ENCODE data around the gene MPST.
"Not testable (repeated sequence)": the region's sequence is repeated elsewhere in the genome, so short reads cannot be mapped to it uniquely, and the experiment has no call there.

MPST gene

GRCh38 chr22:37060801-37061610 lies 41.5 kb downstream of the MPST start:
- DNase-seq (ENCODE audit: low read depth in 2 of 2), result no peak

- DNase-seq (ENCODE audit: low read depth in 2 of 2), result no peak
Measured at GRCh38 chr22:37061611-37062375, 42.3 kb downstream of the MPST start.

- no peak for DNase-seq (ENCODE audit: low read depth in 2 of 2)
Measured at GRCh38 chr22:37062376-37062675, 42.8 kb downstream of the MPST start.

- DNase-seq (ENCODE audit: low read depth in 2 of 2), result no peak
Measured at GRCh38 chr22:37062702-37063381, 43.3 kb downstream of the MPST start.

- DNase-seq (ENCODE audit: low read depth in 2 of 2), result no peak
Measured at GRCh38 chr22:37063431-37064420, 44.2 kb downstream of the MPST start.

- DNase-seq (ENCODE audit: low read depth in 2 of 2), result no peak
Measured at GRCh38 chr22:37064553-37064952, 45.0 kb downstream of the MPST start.

GRCh38 chr22:37065180-37065579 lies 45.6 kb downstream of the MPST start:
- DNase-seq (ENCODE audit: low read depth in 2 of 2), result no peak

GRCh38 chr22:37065961-37066360 lies 46.4 kb downstream of the MPST start:
- DNase-seq (ENCODE audit: low read depth in 2 of 2), result no peak

- no peak for DNase-seq (ENCODE audit: low read depth in 2 of 2)
Measured at GRCh38 chr22:37067428-37067827, 47.9 kb downstream of the MPST start.

GRCh38 chr22:37068859-37069258 lies 49.3 kb downstream of the MPST start:
- no peak for DNase-seq (ENCODE audit: low read depth in 2 of 2)

GRCh38 chr22:37069319-37069718 lies 49.8 kb downstream of the MPST start:
- DNase-seq (ENCODE audit: low read depth in 2 of 2), result no peak

- DNase-seq (ENCODE audit: low read depth in 2 of 2), result no peak
Measured at GRCh38 chr22:37069719-37070118, 50.2 kb downstream of the MPST start.

GRCh38 chr22:37070334-37070733 lies 50.8 kb downstream of the MPST start:
- DNase-seq (ENCODE audit: low read depth in 2 of 2), result no peak

- no peak for DNase-seq (ENCODE audit: low read depth in 2 of 2)
Measured at GRCh38 chr22:37070744-37071143, 51.2 kb downstream of the MPST start.

- not testable (repeated sequence) for DNase-seq (ENCODE audit: low read depth in 2 of 2)
Measured at GRCh38 chr22:37071850-37072592, 52.5 kb downstream of the MPST start.

GRCh38 chr22:37072673-37073072 lies 53.1 kb downstream of the MPST start:
- DNase-seq (ENCODE audit: low read depth in 2 of 2), result no peak

- no peak for DNase-seq (ENCODE audit: low read depth in 2 of 2)
Measured at GRCh38 chr22:37074537-37074936, 55.0 kb downstream of the MPST start.

- no peak for DNase-seq (ENCODE audit: low read depth in 2 of 2)
Measured at GRCh38 chr22:37075046-37075445, 55.5 kb downstream of the MPST start.

- no peak for DNase-seq (ENCODE audit: low read depth in 2 of 2)
Measured at GRCh38 chr22:37075822-37076433, 56.4 kb downstream of the MPST start.

- peak in 1 of 2 experiments; percentile 15 for DNase-seq (ENCODE audit: low read depth in 2 of 2)
Measured at GRCh38 chr22:37077802-37078448, 58.4 kb downstream of the MPST start.
